GM21390 (cell line): ENCODE data around the gene PCDH18.
"Not testable (repeated sequence)": the region's sequence is repeated elsewhere in the genome, so short reads cannot be mapped to it uniquely, and the experiment has no call there.

Experiments used
- ATAC-seq: cut with Tn5 transposase; IDR thresholded peaks from one replicate; pipeline ENCODE4 v1.9.1; 2021; ENCODE audit not compliant: unreplicated experiment

The PCDH18 gene

GRCh38 chr4:137531168-137531985, 917 bp downstream of the PCDH18 start:
- peak; percentile 7 for ATAC-seq

DNA sequence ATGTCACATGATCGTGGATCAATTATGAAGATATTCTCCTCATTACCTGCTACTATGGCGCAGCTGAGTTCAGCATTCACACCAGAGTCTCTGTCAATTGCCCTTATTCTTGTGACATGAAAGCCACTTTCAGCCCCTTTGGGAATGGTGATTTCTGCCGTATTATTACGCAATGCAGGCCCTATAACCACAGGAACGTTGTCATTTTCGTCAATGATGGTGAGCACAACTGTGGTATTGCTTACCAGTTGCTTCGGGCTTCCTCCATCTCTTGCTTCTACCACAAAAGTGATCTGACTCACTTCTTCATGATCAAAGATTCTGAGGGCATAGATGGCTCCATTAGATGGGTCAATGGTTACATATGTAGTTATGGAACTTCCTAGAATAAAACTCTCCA, 2.1 kb downstream of the PCDH18 start:
- no peak for ATAC-seq

GRCh38 chr4:137529432-137529831, 2.9 kb downstream of the PCDH18 start:
- no peak for ATAC-seq

GRCh38 chr4:137528673-137529072, 3.6 kb downstream of the PCDH18 start:
- ATAC-seq: no peak

DNA sequence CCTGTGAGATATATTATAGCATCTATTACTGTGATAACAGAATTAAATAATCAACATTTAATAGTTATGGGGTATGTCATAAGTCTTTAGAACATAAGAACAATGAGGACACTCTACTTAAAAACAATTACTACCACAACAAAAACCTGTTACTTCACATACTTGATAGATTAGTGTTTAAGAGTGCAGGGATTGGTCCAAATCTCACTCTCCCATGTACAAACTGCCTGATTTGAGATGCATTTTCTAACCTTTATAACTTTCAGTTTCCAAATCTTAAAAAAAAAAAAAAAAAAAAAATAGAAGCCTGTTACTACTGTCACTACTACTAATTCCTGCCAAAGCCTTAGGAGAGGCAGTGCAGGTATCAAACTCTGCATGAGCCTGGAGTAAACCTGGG, 5.6 kb downstream of the PCDH18 start:
- ATAC-seq: no peak

DNA sequence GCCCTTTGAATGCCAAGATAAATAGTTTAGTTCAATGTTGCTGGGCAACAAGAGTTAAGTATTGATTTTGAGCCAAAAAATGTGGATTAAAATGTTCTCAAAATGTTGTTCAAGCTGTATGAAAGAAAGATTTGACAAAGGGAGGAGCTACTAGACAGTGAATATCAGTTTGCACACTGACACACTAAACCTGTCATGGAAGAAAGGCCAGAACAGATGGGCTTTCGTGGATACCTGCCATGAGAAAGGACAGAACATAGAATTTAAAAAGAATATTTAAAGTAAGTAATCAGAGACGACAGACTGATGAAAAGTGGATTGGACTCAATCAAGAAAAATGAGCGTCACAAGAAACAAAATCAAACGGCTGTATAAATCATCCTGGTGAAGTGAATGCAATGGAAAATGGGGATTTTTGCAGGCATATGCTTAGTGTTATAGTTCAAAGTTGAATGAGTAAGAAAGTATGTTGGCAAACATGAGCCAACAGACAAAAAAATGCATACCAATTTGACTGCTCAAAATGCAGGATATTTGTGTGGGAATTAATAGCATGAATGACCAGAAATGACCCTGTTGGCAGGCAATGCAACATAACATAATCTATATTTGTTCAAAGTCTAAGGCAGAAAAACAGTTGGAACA, 7.4 kb downstream of the PCDH18 start:
- no peak for ATAC-seq

GRCh38 chr4:137523329-137523728, 9.0 kb downstream of the PCDH18 start:
- no peak for ATAC-seq

- no peak for ATAC-seq
Measured at GRCh38 chr4:137521053-137521452, 11.2 kb downstream of the PCDH18 start.

GRCh38 chr4:137519406-137519805, 12.9 kb downstream of the PCDH18 start:
- ATAC-seq: no peak

DNA sequence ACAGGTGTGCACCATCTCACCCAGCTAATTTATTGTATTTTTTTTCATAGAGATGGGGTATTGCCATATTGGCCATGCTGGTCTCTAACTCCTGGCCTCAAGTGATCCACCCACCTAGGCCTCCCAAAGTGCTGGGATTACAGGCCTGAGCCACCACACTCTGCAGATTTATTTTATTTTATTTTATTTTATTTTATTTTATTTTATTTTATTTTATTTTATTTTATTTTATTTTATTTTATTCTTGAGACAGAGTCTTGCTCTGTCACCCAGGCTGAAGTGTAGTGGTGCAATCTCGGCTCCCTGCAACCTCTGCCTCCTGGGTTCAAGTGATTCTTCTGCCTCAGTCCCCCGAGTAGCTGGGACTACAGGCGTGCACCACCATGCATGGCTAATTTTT, 15.0 kb downstream of the PCDH18 start:
- ATAC-seq: not testable (repeated sequence)

- ATAC-seq: no peak
Measured at GRCh38 chr4:137514406-137515111, 17.7 kb downstream of the PCDH18 start.

GRCh38 chr4:137510557-137511265, 21.6 kb downstream of the PCDH18 start:
- no peak for ATAC-seq

DNA sequence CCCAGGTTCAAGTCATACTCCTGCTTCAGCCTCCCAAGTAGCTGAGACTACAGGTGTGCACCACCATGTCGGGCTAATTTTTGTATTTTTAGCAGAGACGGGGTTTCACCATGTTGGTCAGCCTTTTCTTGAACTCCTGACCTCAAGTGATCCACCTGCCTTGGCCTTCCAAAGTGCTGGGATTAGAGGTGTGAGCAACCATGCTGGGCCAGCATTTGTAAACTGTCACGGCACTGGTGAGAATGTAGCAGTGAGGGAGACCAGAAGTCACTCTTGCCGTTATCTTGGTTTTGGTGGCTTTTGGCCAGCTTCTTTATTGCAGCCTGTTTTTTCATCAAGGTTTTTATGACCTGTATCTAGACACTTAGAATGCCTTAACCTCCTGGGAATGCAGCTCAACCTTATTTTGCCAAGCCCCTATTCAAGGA, 22.4 kb downstream of the PCDH18 start:
- no peak for ATAC-seq

DNA sequence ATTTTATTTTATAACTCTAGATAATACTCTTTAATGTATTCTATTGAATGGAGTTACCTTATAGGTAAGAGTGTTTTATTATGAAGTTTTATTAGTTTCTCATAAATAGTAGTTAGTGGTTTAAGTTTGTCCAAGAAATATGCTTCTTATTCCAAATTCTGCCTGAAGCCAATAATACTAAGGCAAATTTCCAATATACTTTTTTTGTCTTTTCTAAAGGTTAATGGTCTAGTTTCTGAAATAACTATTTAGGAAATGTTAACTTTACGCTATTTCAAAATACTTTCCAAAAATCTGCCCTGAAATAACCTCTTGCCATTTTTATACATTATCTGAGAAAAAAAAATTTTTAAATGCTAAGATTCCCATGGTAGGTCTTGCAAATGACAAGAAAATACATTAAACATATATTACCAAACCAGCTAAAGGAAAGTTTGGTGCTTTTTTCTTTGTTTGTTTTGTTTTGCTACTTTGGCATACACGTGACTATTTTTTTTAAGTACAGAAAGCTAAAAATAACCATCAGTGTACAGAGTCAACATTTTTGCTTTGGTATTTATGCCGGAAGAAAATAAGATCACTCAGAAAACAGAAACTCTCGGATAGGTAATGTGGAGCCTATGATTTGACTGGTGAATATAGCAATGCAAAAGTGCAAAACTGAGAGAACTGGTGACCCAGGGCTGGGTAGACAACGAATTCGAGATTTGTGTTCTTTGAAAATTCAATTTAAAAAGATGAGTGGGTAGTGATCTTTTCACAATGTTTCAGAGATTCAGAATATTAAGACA, 29.8 kb downstream of the PCDH18 start:
- ATAC-seq: no peak

DNA sequence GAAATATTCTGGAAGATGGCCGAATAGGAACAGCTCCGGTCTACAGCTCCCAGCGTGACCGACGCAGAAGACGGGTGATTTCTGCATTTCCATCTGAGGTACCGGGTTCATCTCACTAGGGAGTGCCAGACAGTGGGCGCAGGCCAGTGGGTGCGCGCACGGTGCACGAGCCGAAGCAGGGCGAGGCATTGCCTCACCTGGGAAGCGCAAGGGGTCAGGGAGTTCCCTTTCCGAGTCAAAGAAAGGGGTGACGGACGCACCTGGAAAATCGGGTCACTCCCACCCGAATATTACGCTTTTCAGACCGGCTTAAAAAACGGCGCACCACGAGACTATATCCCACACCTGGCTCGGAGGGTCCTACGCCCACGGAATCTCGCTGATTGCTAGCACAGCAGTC, 36.0 kb downstream of the PCDH18 start:
- not testable (repeated sequence) for ATAC-seq

DNA sequence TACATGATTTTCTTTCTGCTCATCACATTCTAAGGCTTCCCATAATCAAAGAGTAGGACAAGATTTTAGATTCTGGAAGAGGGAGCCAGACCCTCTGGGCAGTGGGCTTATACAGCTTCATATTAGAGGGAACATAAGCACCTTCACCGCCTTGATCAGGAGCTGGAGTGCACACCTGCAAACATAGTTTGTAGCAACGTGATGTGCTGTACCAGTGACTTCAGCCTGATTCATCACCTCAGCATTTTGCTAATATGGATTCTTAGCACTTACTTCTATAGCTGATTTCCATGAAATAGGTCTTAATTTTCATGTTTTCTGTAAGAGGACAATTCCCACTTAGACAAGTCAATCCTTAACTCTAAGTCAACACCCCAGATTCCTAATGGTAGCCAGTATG, 36.7 kb downstream of the PCDH18 start:
- no peak for ATAC-seq

- ATAC-seq: not testable (repeated sequence)
Measured at GRCh38 chr4:137483313-137483959, 48.9 kb downstream of the PCDH18 start.

DNA sequence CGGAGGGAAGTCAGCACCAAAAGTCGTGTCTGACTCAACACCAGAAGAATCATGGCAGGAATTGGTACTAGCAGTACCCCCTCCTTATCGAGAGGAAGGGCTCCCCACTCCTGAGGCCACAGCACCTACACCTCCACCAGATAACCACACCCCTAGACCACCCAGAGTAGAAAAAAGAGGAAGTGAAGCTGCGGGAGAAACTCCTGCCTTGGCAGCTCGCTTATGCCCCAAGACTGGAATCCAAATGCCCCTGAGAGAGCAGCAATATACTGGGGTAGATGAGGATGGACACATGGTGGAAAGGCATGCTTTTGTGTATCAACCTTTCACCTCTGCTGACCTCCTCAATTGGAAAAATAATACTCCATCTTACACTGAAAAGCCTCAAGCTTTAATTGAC, 52.6 kb downstream of the PCDH18 start:
- not testable (repeated sequence) for ATAC-seq

DNA sequence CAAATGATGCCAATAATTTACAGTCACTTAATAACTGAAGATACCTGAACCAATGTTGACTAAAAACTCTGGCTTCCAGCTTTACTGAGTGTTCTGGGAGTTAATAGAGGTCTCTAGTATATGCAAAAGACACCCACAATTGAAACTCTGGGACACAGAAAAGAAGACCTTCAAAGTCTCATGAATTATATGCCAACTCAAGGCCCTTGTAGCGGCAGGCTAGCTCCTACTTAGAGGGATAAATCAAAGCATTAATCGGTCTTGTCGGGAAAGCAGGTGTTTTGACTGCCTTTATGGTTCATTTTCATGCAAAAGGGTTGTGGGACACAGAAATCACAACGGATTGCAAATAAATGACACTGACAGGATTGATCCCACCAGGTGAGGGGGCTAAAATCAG, 55.9 kb downstream of the PCDH18 start:
- ATAC-seq: no peak

- ATAC-seq: no peak
Measured at GRCh38 chr4:137474711-137475301, 57.5 kb downstream of the PCDH18 start.
